ENCODE results near the gene LRRC47. TPM values are rescaled to one million over a fixed set of nuclear protein-coding genes. Genes with fewer than 3 reads are reported as not detected.
A peak's percentile ranks its signal among the peaks of the same experiment; 100 is the strongest.

LRRC47 gene
- total and polyA plus RNA-seq, 11 donors: 18.4 to 85.7 (median 60.2) TPM

GRCh38 chr1:3767328-3767925, 28.9 kb downstream of the LRRC47 start:
- Histone ChIP-seq H3K27ac (no peak overlapping the region), H3K4me1 (peaks cover 0 to 16% (median 10%) of the 10 kb centered on the region in 12 donors), H3K27me3 (peaks cover 0 to 18% (median 0%) of the 10 kb centered on the region in 9 donors), H3K4me3 (no peak overlapping the region), H3K9me3 (no peaks in the 10 kb centered on the region), H3K36me3 (no peaks in the 10 kb centered on the region)
- intact Hi-C loops (cut with DNase I): no loop called here
- no peak for ATAC-seq
- no peak for TF ChIP-seq POLR2A (IDR thresholded peaks at IDR 0.05)
- TF ChIP-seq, protein P1, sequence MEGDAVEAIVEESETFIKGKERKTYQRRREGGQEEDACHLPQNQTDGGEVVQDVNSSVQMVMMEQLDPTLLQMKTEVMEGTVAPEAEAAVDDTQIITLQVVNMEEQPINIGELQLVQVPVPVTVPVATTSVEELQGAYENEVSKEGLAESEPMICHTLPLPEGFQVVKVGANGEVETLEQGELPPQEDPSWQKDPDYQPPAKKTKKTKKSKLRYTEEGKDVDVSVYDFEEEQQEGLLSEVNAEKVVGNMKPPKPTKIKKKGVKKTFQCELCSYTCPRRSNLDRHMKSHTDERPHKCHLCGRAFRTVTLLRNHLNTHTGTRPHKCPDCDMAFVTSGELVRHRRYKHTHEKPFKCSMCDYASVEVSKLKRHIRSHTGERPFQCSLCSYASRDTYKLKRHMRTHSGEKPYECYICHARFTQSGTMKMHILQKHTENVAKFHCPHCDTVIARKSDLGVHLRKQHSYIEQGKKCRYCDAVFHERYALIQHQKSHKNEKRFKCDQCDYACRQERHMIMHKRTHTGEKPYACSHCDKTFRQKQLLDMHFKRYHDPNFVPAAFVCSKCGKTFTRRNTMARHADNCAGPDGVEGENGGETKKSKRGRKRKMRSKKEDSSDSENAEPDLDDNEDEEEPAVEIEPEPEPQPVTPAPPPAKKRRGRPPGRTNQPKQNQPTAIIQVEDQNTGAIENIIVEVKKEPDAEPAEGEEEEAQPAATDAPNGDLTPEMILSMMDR (IDR thresholded peaks at IDR 0.05): no peak
- WGBS, 4 donors: 87 to 91% (median 88%) methylated on average over 16 to 17 of the region's 17 CpGs
- peak in 1 of 5 donors; percentile 39 for DNase-seq

- H3K27me3 ChIP-seq: peaks cover 0 to 43% (median 3%) of the 10 kb centered on the region in 9 donors
- no peak overlapping the region for H3K27ac ChIP-seq
- ATAC-seq: no peak
- no peak for DNase-seq
- no peaks in the 10 kb centered on the region for H3K36me3 ChIP-seq
- no peak overlapping the region for H3K4me3 ChIP-seq
- H3K4me1 ChIP-seq: no peaks in the 10 kb centered on the region
- WGBS, 4 donors: 76 to 82% (median 78%) methylated on average over 26 to 31 of the region's 31 CpGs
- TF ChIP-seq POLR2A (IDR thresholded peaks at IDR 0.05): no peak
- TF ChIP-seq, protein P1 (IDR thresholded peaks at IDR 0.05): no peak
- intact Hi-C loops (cut with DNase I): no loop called here
- H3K9me3 ChIP-seq: peaks cover 0 to 8% (median 0%) of the 10 kb centered on the region in 12 donors
These were observed 32.8 kb downstream of the LRRC47 start for GRCh38 chr1:3763351-3764125.

DNA sequence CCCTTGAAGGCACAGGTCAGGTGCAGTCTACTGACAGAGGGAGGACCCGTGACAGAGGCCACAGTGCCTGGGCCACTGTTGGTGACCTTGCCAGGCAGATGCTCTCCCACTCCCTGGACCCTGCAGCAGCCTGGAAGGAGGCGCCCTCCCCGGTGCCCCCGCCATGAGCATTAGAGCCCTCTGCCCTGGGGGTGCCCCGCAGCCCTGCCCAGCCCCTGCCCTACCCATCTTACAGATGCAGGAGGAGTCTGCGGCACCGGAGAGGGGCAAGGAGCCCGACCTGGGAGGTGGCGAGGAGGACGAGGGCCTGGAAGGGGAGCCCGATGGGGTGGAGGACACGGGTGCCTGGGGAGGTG, 33.4 kb downstream of the LRRC47 start:
- no peaks in the 10 kb centered on the region for H3K4me1 ChIP-seq
- DNase-seq: peak in 1 of 5 donors; percentile 63
- no peak for ATAC-seq
- H3K4me3 ChIP-seq: no peak overlapping the region
- intact Hi-C loops (cut with DNase I): no loop called here
- 82 to 86% (median 83%) methylated on average over 8 to 12 of the region's 12 CpGs for WGBS, 4 donors
- no peaks in the 10 kb centered on the region for H3K36me3 ChIP-seq
- peaks cover 0 to 43% (median 3%) of the 10 kb centered on the region in 9 donors for H3K27me3 ChIP-seq
- TF ChIP-seq POLR2A (IDR thresholded peaks at IDR 0.05): no peak
- TF ChIP-seq, protein P1 (IDR thresholded peaks at IDR 0.05): no peak
- H3K9me3 ChIP-seq: peaks cover 0 to 8% (median 0%) of the 10 kb centered on the region in 12 donors
- H3K27ac ChIP-seq: no peak overlapping the region

DNA sequence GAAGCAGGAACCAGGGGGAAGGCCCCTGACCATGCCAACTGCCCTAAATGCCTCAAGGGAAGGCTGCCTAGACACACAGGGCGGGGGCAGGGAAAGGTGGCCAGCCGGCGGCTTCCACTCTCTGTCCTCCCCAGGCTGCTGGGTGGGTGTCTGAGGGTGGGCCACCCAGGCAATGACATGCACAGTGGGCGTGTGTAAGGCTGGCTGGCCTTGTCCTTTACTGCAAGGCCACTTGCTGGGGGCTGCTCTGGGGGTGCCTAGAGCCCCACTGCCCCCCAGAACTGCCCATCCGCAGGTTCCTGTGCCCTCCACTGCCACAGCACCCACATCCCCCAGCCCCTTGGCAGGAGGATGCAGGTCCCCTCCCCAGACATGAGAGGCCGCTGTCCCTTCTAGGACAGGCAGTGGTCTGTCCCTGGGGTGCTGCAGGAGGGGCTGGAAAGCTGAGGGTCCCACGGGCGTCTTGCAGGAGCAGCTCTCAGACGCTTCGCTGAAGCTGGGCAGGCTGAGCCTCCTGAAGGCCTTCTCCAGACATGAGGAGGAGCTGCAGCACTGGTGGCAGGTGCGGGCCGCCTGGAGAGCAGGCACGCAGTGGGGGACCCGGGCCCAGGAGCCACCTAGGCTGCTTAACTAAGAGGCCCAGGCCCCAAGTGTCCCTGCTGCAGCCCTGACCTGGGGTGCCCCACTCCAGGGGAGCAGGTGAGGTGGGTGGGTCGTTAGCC, 34.0 kb downstream of the LRRC47 start:
- H3K27me3 ChIP-seq: peaks cover 0 to 41% (median 3%) of the 10 kb centered on the region in 9 donors
- DNase-seq: peak in 1 of 5 donors; percentile 42
- peak in 1 of 4 donors; percentile 42 for ATAC-seq

More for the DNA sequence above, 34.0 kb downstream of the LRRC47 start:
- H3K27ac ChIP-seq: no peak overlapping the region
- H3K36me3 ChIP-seq: no peaks in the 10 kb centered on the region
- intact Hi-C loops (cut with DNase I): no loop called here
- no peak overlapping the region for H3K4me3 ChIP-seq
- H3K9me3 ChIP-seq: peaks cover 0 to 8% (median 0%) of the 10 kb centered on the region in 12 donors
- no peak for TF ChIP-seq POLR2A (IDR thresholded peaks at IDR 0.05)
- TF ChIP-seq, protein P1 (IDR thresholded peaks at IDR 0.05): no peak
- WGBS, 4 donors: 52 to 80% (median 74%) methylated on average over 4 to 15 of the region's 15 CpGs
- no peaks in the 10 kb centered on the region for H3K4me1 ChIP-seq
